Neural progenitor cell (in vitro differentiated cells): ENCODE measurements around the gene LIG1.

Experiments
- CTCF ChIP-seq: fragments of 200-600 bp; sonication (generic); IDR thresholded peaks from 2 replicates; pipeline ENCODE4 v1.5.1; 2017; ENCODE audit warnings: antibody characterized with exemption, mild to moderate bottlenecking
- EZH2 ChIP-seq: fragments of 200-600 bp; sonication (generic); IDR thresholded peaks from 2 replicates; pipeline ENCODE4 v1.6.1; 2017; ENCODE audit warnings: antibody characterized with exemption, mild to moderate bottlenecking, moderate library complexity

GRCh38 chr19:48110350-48110966, 59.7 kb downstream of the LIG1 start, which contains the start of gene PLA2G4C:
- TF ChIP-seq CTCF (no peak), EZH2 (no peak)
